ENCODE data around the gene NPEPL1.

Gene NPEPL1

GRCh38 chr20:58709013-58709702 lies 16.6 kb downstream of the NPEPL1 start:
- Mint-ChIP-seq H3K4me3 (no peak overlapping the region), H3K36me3 (no peaks in the 10 kb centered on the region), H3K4me1 (ENCODE audit: low read depth) (no peaks in the 10 kb centered on the region), H3K27ac (no peak overlapping the region), H3K27me3 (no peaks in the 10 kb centered on the region), H3K9me3 (ENCODE audit: low read depth) (no peaks in the 10 kb centered on the region)

GRCh38 chr20:58709703-58710039 lies 17.1 kb downstream of the NPEPL1 start:
- Mint-ChIP-seq H3K9me3 (ENCODE audit: low read depth) (no peaks in the 10 kb centered on the region), H3K27ac (no peak overlapping the region), H3K27me3 (no peaks in the 10 kb centered on the region), H3K36me3 (no peaks in the 10 kb centered on the region), H3K4me1 (ENCODE audit: low read depth) (no peaks in the 10 kb centered on the region), H3K4me3 (no peak overlapping the region)

GRCh38 chr20:58710481-58711265 lies 18.1 kb downstream of the NPEPL1 start:
- H3K27ac Mint-ChIP-seq: no peak overlapping the region
- H3K4me1 Mint-ChIP-seq (ENCODE audit: low read depth): no peaks in the 10 kb centered on the region
- H3K36me3 Mint-ChIP-seq: no peaks in the 10 kb centered on the region
- H3K9me3 Mint-ChIP-seq (ENCODE audit: low read depth): no peaks in the 10 kb centered on the region
- no peak overlapping the region for H3K4me3 Mint-ChIP-seq
- H3K27me3 Mint-ChIP-seq: no peaks in the 10 kb centered on the region

GRCh38 chr20:58711266-58712051 lies 18.9 kb downstream of the NPEPL1 start:
- Mint-ChIP-seq H3K4me3 (no peak overlapping the region), H3K27ac (no peak overlapping the region), H3K36me3 (no peaks in the 10 kb centered on the region), H3K4me1 (ENCODE audit: low read depth) (no peaks in the 10 kb centered on the region), H3K27me3 (no peaks in the 10 kb centered on the region), H3K9me3 (ENCODE audit: low read depth) (no peaks in the 10 kb centered on the region)

GRCh38 chr20:58712151-58712791 lies 19.7 kb downstream of the NPEPL1 start:
- no peaks in the 10 kb centered on the region for H3K9me3 Mint-ChIP-seq (ENCODE audit: low read depth)
- no peaks in the 10 kb centered on the region for H3K36me3 Mint-ChIP-seq
- H3K4me1 Mint-ChIP-seq (ENCODE audit: low read depth): no peaks in the 10 kb centered on the region
- no peak overlapping the region for H3K27ac Mint-ChIP-seq
- no peaks in the 10 kb centered on the region for H3K27me3 Mint-ChIP-seq
- no peak overlapping the region for H3K4me3 Mint-ChIP-seq

- no peak overlapping the region for H3K27ac Mint-ChIP-seq
- no peaks in the 10 kb centered on the region for H3K9me3 Mint-ChIP-seq (ENCODE audit: low read depth)
- H3K36me3 Mint-ChIP-seq: no peaks in the 10 kb centered on the region
- no peaks in the 10 kb centered on the region for H3K27me3 Mint-ChIP-seq
- H3K4me1 Mint-ChIP-seq (ENCODE audit: low read depth): no peaks in the 10 kb centered on the region
- no peak overlapping the region for H3K4me3 Mint-ChIP-seq
Measured at GRCh38 chr20:58712806-58713731, 20.5 kb downstream of the NPEPL1 start.

GRCh38 chr20:58713801-58714339 lies 21.3 kb downstream of the NPEPL1 start:
- Mint-ChIP-seq H3K4me1 (ENCODE audit: low read depth) (no peaks in the 10 kb centered on the region), H3K4me3 (no peak overlapping the region), H3K36me3 (no peaks in the 10 kb centered on the region), H3K9me3 (ENCODE audit: low read depth) (no peaks in the 10 kb centered on the region), H3K27ac (no peak overlapping the region), H3K27me3 (no peaks in the 10 kb centered on the region)

- Mint-ChIP-seq H3K27me3 (no peaks in the 10 kb centered on the region), H3K27ac (no peak overlapping the region), H3K4me1 (ENCODE audit: low read depth) (no peaks in the 10 kb centered on the region)
Measured at GRCh38 chr20:58714340-58714922, 21.8 kb downstream of the NPEPL1 start.

GRCh38 chr20:58714923-58715351 lies 22.3 kb downstream of the NPEPL1 start:
- Mint-ChIP-seq H3K27me3 (no peaks in the 10 kb centered on the region), H3K4me3 (no peak overlapping the region), H3K9me3 (ENCODE audit: low read depth) (no peaks in the 10 kb centered on the region), H3K4me1 (ENCODE audit: low read depth) (no peaks in the 10 kb centered on the region), H3K36me3 (no peaks in the 10 kb centered on the region), H3K27ac (no peak overlapping the region)

More at GRCh38 chr20:58714340-58714922, 21.8 kb downstream of the NPEPL1 start:
- Mint-ChIP-seq H3K36me3 (no peaks in the 10 kb centered on the region), H3K9me3 (ENCODE audit: low read depth) (no peaks in the 10 kb centered on the region), H3K4me3 (no peak overlapping the region)

- Mint-ChIP-seq H3K36me3 (no peaks in the 10 kb centered on the region), H3K4me3 (no peak overlapping the region), H3K4me1 (ENCODE audit: low read depth) (no peaks in the 10 kb centered on the region), H3K27ac (no peak overlapping the region), H3K27me3 (no peaks in the 10 kb centered on the region), H3K9me3 (ENCODE audit: low read depth) (no peaks in the 10 kb centered on the region)
Measured at GRCh38 chr20:58715391-58715800, 22.8 kb downstream of the NPEPL1 start.

- Mint-ChIP-seq H3K36me3 (no peaks in the 10 kb centered on the region), H3K4me1 (ENCODE audit: low read depth) (no peaks in the 10 kb centered on the region), H3K9me3 (ENCODE audit: low read depth) (no peaks in the 10 kb centered on the region), H3K27ac (no peak overlapping the region), H3K27me3 (no peaks in the 10 kb centered on the region), H3K4me3 (no peak overlapping the region)
Measured at GRCh38 chr20:58715801-58716475, 23.3 kb downstream of the NPEPL1 start.

GRCh38 chr20:58716476-58717277 lies 24.1 kb downstream of the NPEPL1 start:
- Mint-ChIP-seq H3K27me3 (no peaks in the 10 kb centered on the region), H3K27ac (no peak overlapping the region), H3K4me1 (ENCODE audit: low read depth) (no peaks in the 10 kb centered on the region), H3K36me3 (no peaks in the 10 kb centered on the region), H3K4me3 (no peak overlapping the region), H3K9me3 (ENCODE audit: low read depth) (no peaks in the 10 kb centered on the region)

Data from activated naive CD8-positive, alpha-beta T cell (primary cell).